GM12878 (cell line): ENCODE measurements around the gene CIB4.

Experiments
- ATF2 ChIP-seq: IDR thresholded peaks from 2 replicates; pipeline ENCODE4 v1.6.1; 2012; ENCODE audit warnings: low read length, inconsistent platforms
- CTCF ChIP-seq, 3 experiments: IDR thresholded peaks in 2 of 3; conservative IDR thresholded peaks in 1 of 3; 2 replicates each; pipeline ENCODE4 v1.5.1; 2011; ENCODE audit warnings: low read depth in 3 of 3, low read length in 3 of 3, mild to moderate bottlenecking in 3 of 3, control low read depth in 2 of 3, moderate library complexity in 2 of 3, inconsistent platforms in 1 of 3, mixed read lengths in 1 of 3; ENCODE audit not compliant: control insufficient read depth in 2 of 3, insufficient read depth in 1 of 3; ENCODE audit errors: extremely low read depth in 1 of 3
- MAX ChIP-seq: IDR thresholded peaks from 2 replicates; pipeline ENCODE4 v1.6.1; 2012; ENCODE audit warnings: low read depth, low read length, improper control_type of control experiment
- NFIC ChIP-seq: IDR thresholded peaks from 2 replicates; pipeline ENCODE4 v1.6.1; 2012; ENCODE audit warnings: low read depth, mild to moderate bottlenecking, inconsistent platforms, low read length, moderate library complexity
- REST ChIP-seq: IDR thresholded peaks from 2 replicates; pipeline ENCODE4 v1.6.1; 2012; ENCODE audit warnings: mild to moderate bottlenecking, low read depth, low read length
- TARDBP ChIP-seq: IDR thresholded peaks from 2 replicates; pipeline ENCODE4 v1.6.1; 2016; ENCODE audit warnings: borderline replicate concordance
- TCF12 ChIP-seq: IDR thresholded peaks from 2 replicates; pipeline ENCODE4 v1.6.1; 2011; ENCODE audit warnings: low read depth, mild to moderate bottlenecking, low read length

GRCh38 chr2:26550276-26551015 is 90.7 kb downstream of the CIB4 start:
- no peak for TF ChIP-seq TARDBP
- TF ChIP-seq CTCF (IDR thresholded peaks at IDR 0.05 in 2 of 3, conservative IDR thresholded peaks at IDR 0.05 in 1 of 3; ENCODE audit: control insufficient read depth in 2 of 3, extremely low read depth in 1 of 3, insufficient read depth in 1 of 3, low read depth in 3 of 3, low read length in 3 of 3), result no peak
- TF ChIP-seq TCF12, result no peak
- no peak for TF ChIP-seq NFIC
- no peak for TF ChIP-seq MAX
- no peak for TF ChIP-seq ATF2
- TF ChIP-seq REST, result no peak
